GM12878 (cell line): ENCODE data around the gene STAT5A. TPM values are rescaled to one million over a fixed set of nuclear protein-coding genes. Genes with fewer than 3 reads are reported as not detected.

ENCODE experiments used
- CHD2 ChIP-seq: IDR thresholded peaks from 2 replicates; pipeline ENCODE4 v1.6.1; 2011; ENCODE audit warnings: low read depth, low read length, improper control_type of control experiment, borderline replicate concordance
- KLF5 ChIP-seq: fragments of 450-650 bp; IDR thresholded peaks from 2 replicates; pipeline ENCODE4 v1.6.1; 2014; ENCODE audit warnings: mild to moderate bottlenecking; ENCODE audit not compliant: partially characterized antibody
- LARP7 ChIP-seq: fragments of 450-650 bp; IDR thresholded peaks from 2 replicates; pipeline ENCODE4 v1.6.1; 2017; ENCODE audit warnings: mild to moderate bottlenecking
- MXI1 ChIP-seq: fragments of 150-350 bp; IDR thresholded peaks from 2 replicates; pipeline ENCODE4 v1.6.1; 2011; ENCODE audit warnings: low read depth, mild to moderate bottlenecking, inconsistent platforms, low read length, improper control_type of control experiment
- RBBP5 ChIP-seq: fragments of 200-600 bp; sonication (generic); conservative IDR thresholded peaks from 2 replicates; pipeline ENCODE4 v1.6.1; 2016
- RCOR1 ChIP-seq: conservative IDR thresholded peaks from 2 replicates; pipeline ENCODE4 v1.6.1; 2012; ENCODE audit warnings: low read depth, low read length, improper control_type of control experiment
- SMC3 ChIP-seq: IDR thresholded peaks from 2 replicates; pipeline ENCODE4 v1.6.1; 2011; ENCODE audit warnings: low read length, improper control_type of control experiment, borderline replicate concordance
- SUZ12 ChIP-seq: fragments of 200-600 bp; sonication (generic); IDR thresholded peaks from one replicate; pipeline ENCODE4 v1.6.1; 2018; ENCODE audit warnings: antibody characterized with exemption, mild to moderate bottlenecking; ENCODE audit not compliant: unreplicated experiment
- ZBED1 ChIP-seq: IDR thresholded peaks from 2 replicates; pipeline ENCODE4 v1.6.1; 2016; ENCODE audit warnings: borderline replicate concordance
- polyA plus RNA-seq, 11 experiments: library from polyadenylated mRNA; depleted of rRNA in 4 of 11; unstranded in 6 of 11; stranded (reverse) in 5 of 11; fragments of >200 nt; fragmentation: Nextera tagmentation in 4 of 11; fragmentation: Illumina TruSeq in 1 of 11; extraction: Ambion mirVana in 4 of 11; extraction: Trizol in 1 of 11; gene quantifications; 1 replicate in 1 of 11; 2 replicates in 10 of 11; pipeline versions ENCODE4 v1.2.1 to v1.2.3, GENCODE V29; 2011 to 2016; ENCODE audit warnings: inconsistent platforms in 2 of 11, missing spikeins in 2 of 11, low read depth in 1 of 11
- total RNA-seq, 4 experiments: library from RNA; depleted of rRNA in 3 of 4; stranded (reverse); fragments of >200 nt in 3 of 4; fragmentation: Illumina TruSeq in 1 of 4; extraction: Trizol in 1 of 4; gene quantifications; 2 replicates each; pipeline versions ENCODE4 v1.2.1 to v1.2.3, GENCODE V29; 2013 to 2021
- TF ChIP-seq, protein P1 (sequence below): IDR thresholded peaks from 2 replicates; pipeline ENCODE4 v1.6.1; 2012; ENCODE audit warnings: improper control_type of control experiment, low read depth, low read length; ENCODE audit not compliant: insufficient replicate concordance

The STAT5A gene
- total and polyA plus RNA-seq, 10 of the 15 experiments (the other 5 are each of a cell fraction or from before 2014, with no cell fraction given): 14.8 to 86.4 (median 41.5) TPM

DNA sequence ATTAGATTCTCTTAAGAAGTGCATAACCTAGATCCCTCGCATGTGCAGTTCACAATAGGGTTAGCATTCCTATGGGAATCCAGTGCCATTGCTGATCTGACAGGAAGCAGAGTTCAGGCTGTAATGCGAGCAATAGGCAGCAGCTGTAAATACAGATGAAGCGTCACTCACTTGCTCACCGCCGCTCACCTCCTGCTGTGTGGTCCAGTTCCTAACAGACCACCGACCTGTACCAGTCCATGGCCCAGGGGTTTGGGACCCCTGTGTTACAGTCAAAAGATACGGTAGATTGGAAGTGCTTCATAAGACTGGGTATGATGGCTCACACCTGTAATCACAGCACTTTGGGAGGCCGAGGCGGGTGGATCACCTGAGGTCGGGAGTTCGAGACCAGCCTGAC, 2.8 kb downstream of the STAT5A start (continued):
- TF ChIP-seq, protein P1, sequence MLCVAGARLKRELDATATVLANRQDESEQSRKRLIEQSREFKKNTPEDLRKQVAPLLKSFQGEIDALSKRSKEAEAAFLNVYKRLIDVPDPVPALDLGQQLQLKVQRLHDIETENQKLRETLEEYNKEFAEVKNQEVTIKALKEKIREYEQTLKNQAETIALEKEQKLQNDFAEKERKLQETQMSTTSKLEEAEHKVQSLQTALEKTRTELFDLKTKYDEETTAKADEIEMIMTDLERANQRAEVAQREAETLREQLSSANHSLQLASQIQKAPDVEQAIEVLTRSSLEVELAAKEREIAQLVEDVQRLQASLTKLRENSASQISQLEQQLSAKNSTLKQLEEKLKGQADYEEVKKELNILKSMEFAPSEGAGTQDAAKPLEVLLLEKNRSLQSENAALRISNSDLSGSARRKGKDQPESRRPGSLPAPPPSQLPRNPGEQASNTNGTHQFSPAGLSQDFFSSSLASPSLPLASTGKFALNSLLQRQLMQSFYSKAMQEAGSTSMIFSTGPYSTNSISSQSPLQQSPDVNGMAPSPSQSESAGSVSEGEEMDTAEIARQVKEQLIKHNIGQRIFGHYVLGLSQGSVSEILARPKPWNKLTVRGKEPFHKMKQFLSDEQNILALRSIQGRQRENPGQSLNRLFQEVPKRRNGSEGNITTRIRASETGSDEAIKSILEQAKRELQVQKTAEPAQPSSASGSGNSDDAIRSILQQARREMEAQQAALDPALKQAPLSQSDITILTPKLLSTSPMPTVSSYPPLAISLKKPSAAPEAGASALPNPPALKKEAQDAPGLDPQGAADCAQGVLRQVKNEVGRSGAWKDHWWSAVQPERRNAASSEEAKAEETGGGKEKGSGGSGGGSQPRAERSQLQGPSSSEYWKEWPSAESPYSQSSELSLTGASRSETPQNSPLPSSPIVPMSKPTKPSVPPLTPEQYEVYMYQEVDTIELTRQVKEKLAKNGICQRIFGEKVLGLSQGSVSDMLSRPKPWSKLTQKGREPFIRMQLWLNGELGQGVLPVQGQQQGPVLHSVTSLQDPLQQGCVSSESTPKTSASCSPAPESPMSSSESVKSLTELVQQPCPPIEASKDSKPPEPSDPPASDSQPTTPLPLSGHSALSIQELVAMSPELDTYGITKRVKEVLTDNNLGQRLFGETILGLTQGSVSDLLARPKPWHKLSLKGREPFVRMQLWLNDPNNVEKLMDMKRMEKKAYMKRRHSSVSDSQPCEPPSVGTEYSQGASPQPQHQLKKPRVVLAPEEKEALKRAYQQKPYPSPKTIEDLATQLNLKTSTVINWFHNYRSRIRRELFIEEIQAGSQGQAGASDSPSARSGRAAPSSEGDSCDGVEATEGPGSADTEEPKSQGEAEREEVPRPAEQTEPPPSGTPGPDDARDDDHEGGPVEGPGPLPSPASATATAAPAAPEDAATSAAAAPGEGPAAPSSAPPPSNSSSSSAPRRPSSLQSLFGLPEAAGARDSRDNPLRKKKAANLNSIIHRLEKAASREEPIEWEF: no peak
- TF ChIP-seq LARP7 (no peak), CHD2 (no peak), ZBED1 (no peak), SMC3 (no peak), SUZ12 (no peak), MXI1 (no peak), KLF5 (no peak), RBBP5 (no peak), RCOR1 (no peak)
